GM21360 (cell line): Measurements from ENCODE around the gene AP1S2.

ENCODE experiments used
- ATAC-seq: cut with Tn5 transposase; IDR thresholded peaks from one replicate; pipeline ENCODE4 v1.9.1; 2021; ENCODE audit warnings: mild to moderate bottlenecking, moderate library complexity; ENCODE audit not compliant: unreplicated experiment

The AP1S2 gene

DNA sequence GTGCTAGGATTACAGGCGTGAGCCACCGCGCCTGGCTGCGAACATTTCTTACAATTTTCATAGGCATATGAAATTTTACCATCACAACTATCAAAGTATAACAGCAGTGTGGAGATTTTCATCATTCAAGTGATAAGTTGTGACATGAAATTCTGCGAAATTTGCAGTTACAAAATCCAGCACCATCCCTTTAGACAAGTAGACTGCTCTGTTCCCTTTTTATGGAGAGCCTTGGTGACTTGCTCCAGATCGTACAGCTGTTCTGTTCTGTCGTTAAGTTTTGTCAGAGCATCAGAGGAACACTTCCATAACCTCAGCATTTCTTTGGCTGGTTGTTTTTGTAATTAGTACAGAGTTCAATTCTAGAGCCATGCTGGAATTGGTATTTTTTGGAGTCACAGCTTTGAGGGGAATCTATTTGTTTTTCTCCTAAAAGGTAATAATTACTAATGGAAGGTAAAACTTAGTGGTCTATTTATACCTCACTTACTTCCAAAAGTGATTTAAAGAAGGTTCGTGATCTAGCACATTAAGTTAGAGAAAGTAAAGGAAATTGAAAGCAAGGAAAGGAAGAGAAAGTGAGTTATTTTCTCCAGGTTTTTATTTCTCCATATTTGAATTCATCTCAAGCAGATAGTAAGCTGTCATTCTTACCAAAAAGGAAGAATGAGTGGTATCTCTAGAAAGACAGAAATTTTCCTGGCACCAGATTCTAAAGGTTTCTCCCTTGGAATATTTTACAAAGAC lies 42.2 kb downstream of the AP1S2 start:
- ATAC-seq = no peak

DNA sequence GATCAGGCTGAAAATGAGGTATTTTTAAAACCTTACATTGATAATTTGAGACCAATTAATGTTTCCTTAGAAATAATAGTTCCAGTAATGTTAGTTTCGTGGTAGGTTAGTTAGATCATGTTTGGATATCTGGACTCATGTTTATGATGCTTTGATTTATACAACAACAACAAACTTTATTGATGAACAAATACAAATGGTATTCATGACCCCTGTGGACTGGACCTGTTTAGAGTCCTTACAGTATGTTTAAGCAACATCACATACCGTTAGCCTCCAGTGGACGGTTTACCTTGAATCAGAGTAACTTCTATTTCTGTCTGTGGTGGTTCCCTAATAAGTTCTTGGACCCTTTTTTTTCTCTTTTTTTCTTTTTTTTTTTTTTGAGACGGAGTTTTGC lies 46.4 kb downstream of the AP1S2 start:
- ATAC-seq = no peak

DNA sequence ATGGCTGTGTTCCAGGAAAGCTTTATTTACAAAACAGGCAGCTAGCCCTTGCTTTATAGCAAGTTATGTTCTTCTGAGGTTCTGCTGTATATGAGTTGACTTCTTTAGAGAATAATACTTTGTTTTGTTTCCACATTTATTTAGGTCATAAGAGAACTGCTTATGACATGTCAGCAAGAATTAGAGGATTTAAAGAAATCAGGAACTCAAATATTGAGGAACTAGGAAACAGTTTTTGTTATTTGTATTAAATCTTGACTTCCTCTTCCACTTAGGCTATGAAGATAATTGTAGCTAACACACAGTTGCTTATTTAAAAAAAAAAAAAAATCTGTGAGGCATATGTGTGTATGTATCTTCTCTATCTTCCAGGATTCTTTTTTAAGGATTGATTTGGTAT lies 50.0 kb downstream of the AP1S2 start:
- no peak for ATAC-seq

DNA sequence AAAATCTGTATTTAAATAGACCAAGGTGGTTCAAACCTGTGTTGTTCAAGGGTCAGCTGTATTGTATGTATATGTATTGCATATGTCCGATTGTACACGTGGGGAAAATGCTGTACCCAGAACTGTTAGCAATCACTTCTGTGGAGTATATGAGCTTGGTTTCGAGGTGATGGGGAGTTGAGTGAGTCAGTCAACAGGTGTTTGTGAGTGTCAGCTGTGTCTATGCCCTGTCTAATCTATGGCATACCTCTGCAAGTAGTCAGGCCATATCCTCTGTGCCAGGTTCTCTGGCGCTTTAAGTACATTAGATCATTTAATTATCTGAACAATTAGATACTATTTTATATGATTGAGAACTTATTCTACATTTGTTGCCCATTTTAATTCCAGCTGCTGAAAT lies 56.9 kb downstream of the AP1S2 start:
- no peak for ATAC-seq

DNA sequence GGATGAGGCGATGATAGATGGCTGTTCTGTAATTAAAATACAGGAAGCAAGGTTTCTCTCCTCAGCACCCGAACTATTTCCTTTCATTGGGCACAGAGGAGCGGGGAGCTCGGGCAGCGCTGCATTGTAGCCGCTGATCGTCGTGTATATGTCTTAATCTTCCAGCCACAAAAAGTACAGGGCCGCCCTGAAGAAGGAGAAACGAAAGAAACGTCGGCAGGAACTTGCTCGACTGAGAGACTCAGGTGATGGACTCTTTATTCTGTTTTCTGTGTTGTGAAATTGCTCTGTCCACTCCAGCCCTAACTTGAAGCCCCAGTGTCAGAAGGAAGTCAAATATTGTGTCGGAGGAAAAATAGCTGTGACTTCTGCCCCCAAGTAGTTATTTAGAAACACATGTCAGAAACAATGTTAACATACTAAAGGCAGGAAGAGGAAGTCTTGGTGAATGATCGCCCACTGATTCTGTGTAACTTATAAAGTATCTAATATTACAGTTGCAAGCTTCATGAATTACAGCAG lies 63.8 kb downstream of the AP1S2 start:
- no peak for ATAC-seq

DNA sequence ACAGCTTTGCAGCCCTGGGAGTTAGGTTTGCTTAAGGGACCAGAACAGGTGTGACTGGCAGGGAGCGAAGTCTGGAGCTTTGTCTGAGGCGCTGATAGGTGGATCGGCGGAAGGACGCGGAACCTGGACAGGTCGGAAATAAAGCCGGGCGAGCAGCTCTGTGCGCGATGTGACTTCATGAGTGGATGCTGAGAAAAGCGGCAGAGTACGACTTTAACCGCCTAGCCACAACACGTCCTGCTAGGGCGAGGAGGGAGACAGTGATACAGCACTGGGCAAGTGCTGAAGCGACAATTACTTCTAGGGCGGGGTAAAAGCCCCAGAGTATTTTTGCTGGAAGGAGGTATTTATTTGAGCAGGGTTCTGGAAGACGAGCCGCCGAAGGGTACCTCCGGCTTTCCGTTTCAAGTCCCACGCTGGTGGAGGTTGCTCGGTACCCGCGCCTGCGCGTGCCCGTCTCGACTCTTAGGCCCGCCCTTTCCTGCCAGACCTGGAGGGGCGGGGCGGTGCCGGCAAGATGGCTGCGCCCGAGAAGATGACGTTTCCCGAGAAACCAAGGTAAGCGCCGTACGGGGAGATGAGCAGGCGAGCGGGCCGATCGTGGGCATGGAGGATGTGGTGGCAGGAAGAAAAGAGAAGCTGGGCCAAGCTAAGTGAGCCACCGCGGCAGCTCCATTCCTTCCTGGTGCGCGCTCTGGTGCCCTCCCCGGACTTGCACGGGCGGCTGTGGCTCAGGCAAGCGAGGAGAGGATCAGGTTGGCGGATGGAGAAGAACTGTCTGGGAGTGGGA lies 64.4 kb downstream of the AP1S2 start, which contains the start of gene ZRSR2:
Gene ZRSR2, plus strand, starts transcription at position 506 of the 790 bp plus-strand sequence. Its CDS starts 12 bp downstream, at position 518.
- ATAC-seq = peak; percentile 96

DNA sequence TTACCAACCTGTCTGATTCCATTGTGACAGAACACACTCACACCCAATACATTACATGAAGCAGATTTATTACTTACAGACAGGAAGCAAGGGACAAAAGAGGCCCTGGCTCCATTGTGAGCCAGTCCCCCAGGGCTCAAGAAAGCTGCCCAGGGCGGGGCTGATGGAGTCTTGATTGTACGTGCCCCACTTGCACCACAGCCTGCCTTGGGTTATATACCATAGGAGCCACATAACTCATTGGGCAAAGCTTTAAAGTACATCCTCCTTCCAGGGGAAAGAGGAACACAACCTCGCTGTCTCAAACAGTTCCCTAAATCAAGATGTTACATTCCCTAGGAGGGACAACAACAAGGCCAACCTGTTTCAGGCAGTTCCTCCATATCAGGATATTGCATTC lies 67.7 kb downstream of the AP1S2 start:
- no peak for ATAC-seq

DNA sequence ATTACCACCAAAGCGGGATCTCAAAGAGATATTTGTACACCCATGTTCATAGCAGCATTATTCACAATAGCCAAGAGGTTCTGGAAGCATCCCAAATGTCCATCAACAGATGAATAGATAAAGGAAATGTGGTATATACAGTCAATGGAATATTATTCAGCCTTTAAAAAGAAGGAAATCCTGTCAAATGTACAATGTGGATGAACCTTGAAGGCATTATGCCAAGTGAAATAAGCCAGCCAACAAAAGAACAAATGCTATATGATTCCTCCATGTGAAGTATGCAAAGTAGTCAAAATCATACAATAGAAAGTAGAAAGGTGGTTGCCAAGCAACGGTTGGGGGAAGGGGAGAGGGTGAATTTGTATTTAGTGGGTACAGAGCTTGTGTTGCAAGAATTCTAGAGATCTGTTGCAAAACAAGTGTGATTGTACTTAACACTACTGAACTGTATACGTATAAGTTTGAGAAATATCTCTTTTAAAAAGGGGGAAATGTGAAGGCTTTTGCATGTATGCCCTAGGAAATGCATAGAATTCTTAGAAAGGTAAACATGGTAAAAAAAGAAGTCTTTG lies 69.3 kb downstream of the AP1S2 start:
- ATAC-seq = no peak

DNA sequence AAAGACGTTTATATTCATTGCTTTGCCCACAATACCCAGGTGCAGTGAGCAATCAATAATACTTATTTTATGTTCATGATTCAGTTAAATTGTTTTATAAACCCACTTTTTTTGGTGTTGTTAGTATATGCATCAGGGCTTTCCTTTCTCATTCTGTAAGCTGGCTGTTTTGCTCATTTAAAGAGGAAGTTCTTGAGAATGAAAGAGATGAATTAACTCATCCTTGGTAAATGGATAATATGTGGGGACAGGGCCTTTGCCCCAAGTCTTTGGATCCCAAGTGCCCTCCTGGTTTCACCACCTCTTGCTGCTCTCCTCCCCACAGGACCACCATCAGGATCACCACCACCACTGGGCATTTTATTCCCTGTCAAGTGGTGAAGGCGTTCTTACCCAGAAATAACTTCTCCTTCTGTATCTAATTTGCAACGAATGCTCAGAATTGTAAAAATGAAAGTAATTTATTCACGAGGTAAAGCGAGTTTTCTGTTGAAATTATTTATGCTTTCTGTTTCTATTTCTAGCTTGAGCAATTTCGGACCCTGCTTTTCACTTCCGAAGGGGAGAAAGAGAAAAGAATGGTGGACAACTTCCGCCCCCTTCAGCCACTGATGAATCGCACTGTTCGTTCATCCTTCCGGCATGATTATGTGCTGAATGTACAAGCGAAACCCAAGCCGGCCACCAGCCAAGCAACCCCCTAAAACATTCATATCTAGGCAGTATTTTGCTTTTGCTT lies 72.5 kb downstream of the AP1S2 start:
- peak; percentile 86 for ATAC-seq
